VCaP (cell line): ENCODE results near the gene RTTN.

Experiments used
- H3K27ac ChIP-seq: fragments of 450-650 bp; 2 replicates; pipeline ENCODE4 v1.5.1; 2017
- CTCF ChIP-seq: fragments of 450-650 bp; conservative IDR thresholded peaks from 2 replicates; pipeline ENCODE4 v1.5.1; 2017; ENCODE audit warnings: mild to moderate bottlenecking, moderate library complexity

The RTTN gene

GRCh38 chr18:70028084-70028483, 177.4 kb downstream of the RTTN start:
- no peak for TF ChIP-seq CTCF
- no peak overlapping the region for H3K27ac ChIP-seq

GRCh38 chr18:70025580-70025979, 179.9 kb downstream of the RTTN start:
- H3K27ac ChIP-seq = no peak overlapping the region
- no peak for TF ChIP-seq CTCF

- TF ChIP-seq CTCF = no peak
- H3K27ac ChIP-seq = no peak overlapping the region
Measured at GRCh38 chr18:70024829-70025228, 180.7 kb downstream of the RTTN start.

GRCh38 chr18:70024093-70024492, 181.4 kb downstream of the RTTN start:
- TF ChIP-seq CTCF = no peak
- no peak overlapping the region for H3K27ac ChIP-seq

- no peak overlapping the region for H3K27ac ChIP-seq
Measured at GRCh38 chr18:70022636-70023035, 182.9 kb downstream of the RTTN start.

GRCh38 chr18:70021498-70021897, 184.0 kb downstream of the RTTN start:
- no peak for TF ChIP-seq CTCF
- H3K27ac ChIP-seq = no peak overlapping the region

More at GRCh38 chr18:70022636-70023035, 182.9 kb downstream of the RTTN start:
- no peak for TF ChIP-seq CTCF

GRCh38 chr18:70021043-70021442, 184.4 kb downstream of the RTTN start:
- TF ChIP-seq CTCF = no peak
- H3K27ac ChIP-seq = no peak overlapping the region

- no peak for TF ChIP-seq CTCF
- no peak overlapping the region for H3K27ac ChIP-seq
Measured at GRCh38 chr18:70019991-70020390, 185.5 kb downstream of the RTTN start.
